Sciatic nerve (tissue), 1 donor: ENCODE measurements around the gene ZNF429. TPM values are rescaled to one million over a fixed set of nuclear protein-coding genes. Genes with fewer than 3 reads are reported as not detected.

Experiments
- total RNA-seq: library from RNA; stranded (reverse); fragmentation: NEBNext Ultra II Directional; extraction: Animal tissue kit (Norgen Biotek cat#: 25700); gene quantifications from one replicate; pipeline ENCODE4 v1.2.1, GENCODE V29; 2021
- donor health status: DM: no; HTN: no; CAD: no.

ZNF429 gene
- total RNA-seq, 1 donor from 2014 or later = 14.4 TPM

Other genes with a start within 250 kb of the ZNF429 start
- 24.1 TPM for gene ZNF708, start 176.2 kb upstream of the ZNF429 start, total RNA-seq
- 5.3 TPM for gene ZNF738, start 146.6 kb upstream of the ZNF429 start, total RNA-seq
- gene ZNF493, start 108.5 kb upstream of the ZNF429 start, total RNA-seq = 37.9 TPM